Measurements from ENCODE around the gene CNTF. TPM values are rescaled to one million over a fixed set of nuclear protein-coding genes. Genes with fewer than 3 reads are reported as not detected.

Gene CNTF
- total RNA-seq, 2 experiments from 2014 or later, result 1.8 to 2.4 TPM

- ATAC-seq (no peak), DNase-seq (no peak)
- POLR2A ChIA-PET, result interaction anchor here (0.7 kb wide), 1 partner anchor 17 kb away, joined by 3 read pairs; no protein-coding TSS in a partner anchor
- intact Hi-C loops (cut with micrococcal nuclease), result loop anchor here (10.0 kb wide), 1 partner anchor 97 kb away; the partner anchor contains the start of genes LPXN and ZFP91
- Mint-ChIP-seq H3K36me3 (ENCODE audit: low read depth) (no peaks in the 10 kb centered on the region), H3K4me3 (no peak overlapping the region), H3K27me3 (no peaks in the 10 kb centered on the region), H3K27ac (no peak overlapping the region), H3K9me3 (no peaks in the 10 kb centered on the region), H3K4me1 (ENCODE audit: low read depth) (no peaks in the 10 kb centered on the region)
- CTCF ChIA-PET, result interaction anchor here (0.9 to 5.1 kb wide), 8 partner anchors 10 to 116 kb away, joined by 3 to 35 read pairs (median 4); no protein-coding TSS in a partner anchor
- TF ChIP-seq, protein P1, sequence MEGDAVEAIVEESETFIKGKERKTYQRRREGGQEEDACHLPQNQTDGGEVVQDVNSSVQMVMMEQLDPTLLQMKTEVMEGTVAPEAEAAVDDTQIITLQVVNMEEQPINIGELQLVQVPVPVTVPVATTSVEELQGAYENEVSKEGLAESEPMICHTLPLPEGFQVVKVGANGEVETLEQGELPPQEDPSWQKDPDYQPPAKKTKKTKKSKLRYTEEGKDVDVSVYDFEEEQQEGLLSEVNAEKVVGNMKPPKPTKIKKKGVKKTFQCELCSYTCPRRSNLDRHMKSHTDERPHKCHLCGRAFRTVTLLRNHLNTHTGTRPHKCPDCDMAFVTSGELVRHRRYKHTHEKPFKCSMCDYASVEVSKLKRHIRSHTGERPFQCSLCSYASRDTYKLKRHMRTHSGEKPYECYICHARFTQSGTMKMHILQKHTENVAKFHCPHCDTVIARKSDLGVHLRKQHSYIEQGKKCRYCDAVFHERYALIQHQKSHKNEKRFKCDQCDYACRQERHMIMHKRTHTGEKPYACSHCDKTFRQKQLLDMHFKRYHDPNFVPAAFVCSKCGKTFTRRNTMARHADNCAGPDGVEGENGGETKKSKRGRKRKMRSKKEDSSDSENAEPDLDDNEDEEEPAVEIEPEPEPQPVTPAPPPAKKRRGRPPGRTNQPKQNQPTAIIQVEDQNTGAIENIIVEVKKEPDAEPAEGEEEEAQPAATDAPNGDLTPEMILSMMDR (IDR thresholded peaks at IDR 0.05), result no peak
Observed at GRCh38 chr11:58671983-58672633, 49.6 kb downstream of the CNTF start.

DNA sequence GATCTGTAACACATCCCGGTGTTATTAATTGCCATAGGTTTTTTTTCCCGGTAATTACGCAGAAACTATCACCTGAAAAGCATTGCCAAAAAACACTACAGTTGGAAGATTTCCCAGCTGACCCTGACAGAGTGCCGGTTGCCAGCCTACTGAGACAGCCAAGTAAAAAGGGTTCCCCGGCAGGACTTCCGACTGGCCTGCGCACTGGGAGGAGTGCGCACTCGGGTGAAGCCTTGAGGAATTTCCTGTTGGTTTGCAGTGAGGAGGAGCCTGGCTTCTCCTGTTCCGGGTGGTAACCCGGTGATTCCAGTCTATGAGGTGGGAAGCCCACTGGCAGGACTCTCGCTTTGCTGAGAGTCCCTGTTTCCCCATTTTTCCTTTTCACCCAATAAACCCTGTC is 52.1 kb downstream of the CNTF start:
- no peaks in the 10 kb centered on the region for H3K4me1 Mint-ChIP-seq (ENCODE audit: low read depth)
- H3K36me3 Mint-ChIP-seq (ENCODE audit: low read depth), result no peaks in the 10 kb centered on the region
- ATAC-seq (no peak), DNase-seq (no peak)
- intact Hi-C loops (cut with micrococcal nuclease), result loop anchor here (10.0 kb wide), 1 partner anchor 100 kb away; the partner anchor contains the start of genes LPXN and ZFP91
- peaks cover 2% of the 10 kb centered on the region for H3K27me3 Mint-ChIP-seq
- ChIA-PET POLR2A (no interaction called here), CTCF (interaction anchor here (0.9 to 5.1 kb wide), 8 partner anchors 11 to 114 kb away, joined by 3 to 35 read pairs (median 4); partner anchors contain the start of gene GLYAT)
- TF ChIP-seq, protein P1 (IDR thresholded peaks at IDR 0.05), result no peak
- no peak overlapping the region for H3K27ac Mint-ChIP-seq
- no peak overlapping the region for H3K4me3 Mint-ChIP-seq
- no peaks in the 10 kb centered on the region for H3K9me3 Mint-ChIP-seq

Other genes starting within 250 kb of the CNTF start
- gene OR5B3, start 215.8 kb upstream of the CNTF start, total RNA-seq, result not detected
- gene OR5B2, start 194.5 kb upstream of the CNTF start, total RNA-seq, result not detected
- gene OR5B12, start 180.4 kb upstream of the CNTF start, total RNA-seq, result under 1 TPM in 1 of 2 experiments, not detected in 1; 0.14 TPM
- not detected for gene OR5B21, start 114.6 kb upstream of the CNTF start, total RNA-seq
- 100 to 1,000 TPM; 139 TPM for gene LPXN, start 46.8 kb upstream of the CNTF start, total RNA-seq
- 10 to 100 TPM; 37.2 to 38.0 TPM for gene ZFP91, start 43.6 kb upstream of the CNTF start, total RNA-seq
- not detected for gene GLYAT, start 109.3 kb downstream of the CNTF start, total RNA-seq
- not detected for gene GLYATL2, start 222.0 kb downstream of the CNTF start, total RNA-seq